UCSD-AML1 (cell line): ENCODE results near the gene TERT.

Experiments used
- DNase-seq: peaks from one replicate; lab custom pipeline; 2025; ENCODE audit not compliant: unreplicated experiment; lab: John Stamatoyannopoulos, UW

TERT gene

DNA sequence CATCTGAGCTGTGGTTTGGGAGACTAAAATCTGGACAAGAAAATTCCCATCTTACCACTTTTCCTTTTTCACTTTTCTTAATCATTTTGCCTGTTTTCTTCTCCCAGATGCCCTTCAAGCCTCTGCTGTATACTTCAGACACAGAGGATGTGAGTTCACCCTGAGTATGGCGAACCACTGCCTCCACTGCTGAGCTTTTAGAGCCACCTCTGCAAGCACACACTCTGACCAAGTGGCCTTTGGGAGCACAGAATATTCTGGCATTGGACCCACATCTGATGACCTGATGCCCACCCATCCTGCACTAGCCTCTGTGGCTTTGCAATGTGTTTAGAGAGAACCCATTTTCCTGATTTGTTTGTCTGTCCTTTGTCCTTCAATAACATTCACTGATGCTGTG, 32.5 kb downstream of the TERT start:
- DNase-seq: no peak

DNA sequence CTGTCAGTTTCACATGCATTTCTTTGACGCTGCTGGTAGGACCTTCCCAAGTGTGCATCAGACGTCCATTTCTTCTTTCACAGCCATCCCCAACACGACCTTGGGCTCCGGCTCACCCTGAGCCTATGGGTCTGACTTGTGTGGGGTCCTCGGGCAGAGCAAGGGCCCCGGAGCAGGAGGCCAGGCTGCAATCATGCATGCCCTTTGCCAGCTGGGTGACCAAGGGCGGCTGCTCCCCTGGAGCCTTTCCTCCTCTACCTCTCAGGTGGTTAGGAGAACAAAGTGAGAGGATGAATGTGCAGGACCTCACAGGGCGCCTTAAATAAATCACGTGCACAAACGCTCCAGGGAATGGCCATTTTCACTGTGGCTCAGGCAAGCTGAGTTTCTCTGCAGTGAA, 33.2 kb downstream of the TERT start:
- DNase-seq: no peak

DNA sequence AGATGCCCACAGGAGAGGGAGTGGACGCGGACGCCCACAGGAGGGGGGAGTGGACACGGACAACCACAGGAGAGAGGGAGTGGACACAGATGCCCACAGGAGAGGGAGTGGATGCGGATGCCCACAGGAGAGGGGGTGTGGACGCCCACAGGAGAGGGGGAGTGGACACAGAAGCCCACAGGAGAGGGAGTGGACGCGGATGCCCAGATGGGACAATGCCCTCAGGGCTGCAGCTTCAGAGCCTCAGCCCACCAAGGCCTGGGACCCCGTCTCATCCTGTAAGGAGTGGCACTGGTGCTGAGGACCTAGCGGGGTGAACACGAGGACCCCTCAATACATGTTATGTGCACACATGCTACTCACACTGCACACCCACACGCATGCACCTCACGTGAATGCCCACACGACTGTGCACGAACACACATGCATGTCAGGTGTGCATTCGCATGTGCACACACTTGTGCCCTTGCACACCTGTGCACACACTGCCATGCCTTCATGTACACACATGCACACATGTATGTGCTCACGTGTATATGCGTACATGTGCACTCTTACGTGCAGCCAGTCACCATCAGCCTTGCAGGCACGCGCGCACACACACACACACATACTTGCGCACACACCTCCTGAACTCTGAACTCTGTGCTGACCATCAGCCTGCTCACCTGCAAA, 34.9 kb downstream of the TERT start:
- DNase-seq: no peak

DNA sequence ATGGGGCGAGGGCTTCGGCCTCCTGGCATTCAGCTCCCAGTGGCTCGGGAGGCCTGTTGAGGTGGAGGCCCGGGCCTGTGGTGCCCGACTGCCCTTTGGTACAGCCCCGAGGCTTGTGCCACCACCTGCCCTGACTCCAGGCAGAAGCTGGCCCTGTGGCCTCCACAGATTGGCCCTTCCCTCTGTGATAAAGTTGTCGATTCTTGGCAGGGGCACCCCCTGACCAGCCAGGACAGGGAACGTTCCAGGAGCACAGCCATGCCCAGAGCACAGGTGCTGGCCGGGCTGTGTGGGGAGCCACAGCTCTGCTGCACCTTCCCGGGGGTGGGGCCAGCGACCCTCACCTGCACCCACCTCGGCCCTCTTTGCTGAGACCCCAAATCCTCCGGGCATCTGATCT, 37.0 kb downstream of the TERT start:
- no peak for DNase-seq

DNA sequence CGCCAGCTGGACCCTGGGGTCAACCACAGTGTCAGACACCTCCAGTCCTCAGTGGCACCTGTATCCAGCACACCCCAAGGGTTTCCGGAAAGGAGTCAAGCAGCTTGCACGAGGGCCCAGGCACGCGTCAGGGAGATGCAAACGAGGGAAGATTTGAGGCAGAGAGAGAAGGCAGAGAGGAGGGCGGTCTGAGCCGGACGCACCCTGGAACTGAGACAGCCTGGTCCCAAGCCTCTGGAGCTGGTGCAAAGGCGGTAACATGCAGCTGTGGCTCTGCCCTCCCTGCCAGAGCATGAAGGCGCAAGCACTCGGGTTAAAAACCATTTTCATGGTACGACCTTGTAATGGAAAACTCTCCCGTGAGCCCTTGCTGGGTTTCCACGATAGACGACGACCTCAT, 37.5 kb downstream of the TERT start:
- DNase-seq: no peak

DNA sequence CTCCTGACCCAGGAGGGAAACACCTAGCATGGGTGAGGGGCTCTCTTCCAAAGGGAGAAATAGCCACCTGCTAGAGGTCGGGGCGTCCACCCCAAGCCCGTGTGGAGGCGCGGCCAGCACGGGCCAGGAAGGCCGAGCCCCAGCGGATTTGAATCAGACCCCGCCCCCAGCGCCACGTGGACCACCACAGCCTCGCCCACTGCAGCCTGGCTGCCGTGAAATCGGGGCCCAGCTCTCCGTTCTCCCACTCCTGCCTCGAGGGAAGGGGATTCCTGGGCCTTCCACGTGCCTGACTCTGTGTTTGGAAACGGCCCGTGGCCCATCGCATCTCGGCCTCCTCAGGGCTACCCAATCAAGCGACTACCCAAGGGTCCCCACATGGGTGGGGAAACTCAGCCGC, 38.1 kb downstream of the TERT start:
- no peak for DNase-seq

DNA sequence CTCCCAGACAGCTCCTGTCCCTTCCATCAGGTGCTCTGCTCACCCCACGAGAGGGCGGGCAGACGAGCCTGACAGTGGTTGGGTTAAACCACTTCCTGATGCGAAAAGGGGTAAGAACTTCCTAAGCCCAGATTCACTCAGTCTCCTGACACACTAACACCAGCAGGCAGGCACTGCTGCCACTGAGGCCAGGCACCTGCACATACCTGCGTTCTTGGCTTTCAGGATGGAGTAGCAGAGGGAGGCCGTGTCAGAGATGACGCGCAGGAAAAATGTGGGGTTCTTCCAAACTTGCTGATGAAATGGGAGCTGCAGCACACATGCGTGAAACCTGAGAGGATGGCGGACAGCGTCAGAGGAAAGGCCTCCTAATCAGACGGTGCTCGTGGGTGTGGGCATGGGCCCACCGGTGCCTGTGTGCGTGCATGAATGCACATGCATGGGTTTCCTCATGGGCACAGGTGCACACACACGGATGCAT, 39.7 kb downstream of the TERT start:
- no peak for DNase-seq

DNA sequence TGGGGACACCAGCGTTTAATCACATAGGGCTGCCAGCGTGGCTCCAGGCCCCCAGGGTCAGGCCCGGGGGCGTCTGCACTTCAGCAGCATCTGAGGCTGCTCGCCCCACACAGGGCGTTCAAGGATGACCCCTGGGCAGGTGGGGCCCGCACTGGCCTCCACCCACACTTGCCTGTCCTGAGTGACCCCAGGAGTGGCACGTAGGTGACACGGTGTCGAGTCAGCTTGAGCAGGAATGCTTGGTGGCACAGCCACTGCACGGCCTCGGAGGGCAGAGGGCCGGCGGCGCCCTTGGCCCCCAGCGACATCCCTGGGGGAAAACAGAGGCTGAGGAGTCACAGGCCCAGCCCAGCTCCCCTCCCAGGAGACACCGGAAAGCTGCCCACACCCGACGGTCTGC, 40.7 kb downstream of the TERT start:
- DNase-seq: no peak

DNA sequence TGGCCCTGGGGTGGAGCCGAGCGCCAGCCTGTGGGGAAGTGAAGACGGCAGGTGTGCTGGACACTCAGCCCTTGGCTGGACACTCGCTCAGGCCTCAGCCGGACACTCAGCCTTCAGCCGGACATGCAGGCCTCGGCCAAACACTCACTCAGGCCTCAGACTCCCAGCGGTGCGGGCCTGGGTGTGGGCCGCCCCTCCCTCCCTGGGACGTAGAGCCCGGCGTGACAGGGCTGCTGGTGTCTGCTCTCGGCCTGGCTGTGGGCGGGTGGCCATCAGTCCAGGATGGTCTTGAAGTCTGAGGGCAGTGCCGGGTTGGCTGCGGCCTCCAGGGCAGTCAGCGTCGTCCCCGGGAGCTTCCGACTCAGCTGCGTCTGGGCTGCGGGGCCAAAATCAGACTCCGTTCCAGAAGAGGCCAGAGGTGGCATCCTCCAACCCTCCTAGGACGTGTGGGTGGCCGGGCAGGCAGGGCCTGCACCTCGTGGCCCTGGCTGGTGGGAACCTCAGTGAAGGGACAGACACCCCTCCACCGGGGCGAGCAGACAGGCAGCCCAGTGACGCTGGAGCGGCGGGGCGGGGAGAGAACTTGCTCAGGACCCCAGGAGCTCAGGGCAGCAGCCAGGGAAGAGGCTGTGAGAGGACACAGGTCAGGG, 41.3 kb downstream of the TERT start:
- no peak for DNase-seq

DNA sequence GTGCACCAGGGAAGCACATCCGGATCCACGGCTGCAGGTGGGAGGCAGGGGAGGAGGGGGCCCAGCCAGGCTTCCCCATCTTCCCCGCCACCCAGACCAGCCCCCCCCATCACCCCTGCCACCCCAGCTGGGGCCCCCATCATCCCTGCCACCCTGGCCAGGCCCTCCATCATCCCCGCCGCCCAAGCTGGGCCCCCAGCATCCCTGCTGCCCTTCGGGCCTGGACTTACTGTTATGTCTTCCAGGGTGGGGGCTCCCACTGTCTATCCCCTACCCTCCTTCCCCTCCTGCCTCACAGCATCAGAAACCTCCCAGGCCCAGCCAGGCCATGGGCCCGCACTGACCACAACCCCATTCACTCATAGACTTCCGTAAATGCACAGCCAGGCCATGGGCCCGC, 42.2 kb downstream of the TERT start:
- no peak for DNase-seq

DNA sequence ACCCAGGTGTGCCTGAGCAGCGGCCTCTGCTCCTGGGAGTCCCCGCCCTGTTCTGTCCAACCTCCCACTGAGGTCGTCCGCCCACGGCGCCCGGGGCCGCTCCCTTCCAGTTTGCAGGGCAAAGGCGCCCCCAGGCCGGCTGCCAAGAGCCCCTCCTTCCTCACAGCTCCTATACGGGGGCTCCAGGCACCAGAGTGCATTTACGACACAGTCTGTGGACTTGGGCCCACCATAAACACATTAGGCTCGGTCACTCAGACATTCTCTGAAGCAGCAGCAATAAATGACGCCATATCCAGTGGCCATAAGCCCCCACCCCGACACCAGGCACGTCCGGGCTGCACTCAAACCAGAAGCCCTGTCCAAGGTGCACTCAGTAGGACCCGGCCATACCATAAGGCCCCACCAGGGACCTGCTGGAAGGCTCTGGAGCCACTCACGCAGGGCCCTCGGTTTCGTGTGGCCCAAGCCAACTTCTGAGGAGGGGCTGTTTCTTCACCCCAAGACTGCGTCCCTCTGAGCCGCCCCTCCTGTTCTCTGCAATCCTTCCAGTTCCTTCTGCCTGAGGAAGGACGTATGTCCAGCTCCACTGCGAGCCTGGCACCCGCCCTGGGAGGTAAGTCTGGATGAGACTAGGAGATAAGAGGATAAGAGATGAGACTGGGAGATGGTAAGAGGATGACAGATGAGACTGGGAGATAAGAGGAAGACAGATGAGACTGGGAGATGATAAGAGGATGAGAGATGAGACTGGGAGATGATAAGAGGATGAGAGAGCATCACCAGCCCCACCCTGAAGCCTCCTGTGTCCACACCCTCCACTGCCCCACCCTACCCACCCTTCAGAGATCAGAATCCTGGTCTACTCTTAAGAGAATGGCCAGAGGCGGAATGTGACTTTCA, 42.9 kb downstream of the TERT start:
- no peak for DNase-seq

DNA sequence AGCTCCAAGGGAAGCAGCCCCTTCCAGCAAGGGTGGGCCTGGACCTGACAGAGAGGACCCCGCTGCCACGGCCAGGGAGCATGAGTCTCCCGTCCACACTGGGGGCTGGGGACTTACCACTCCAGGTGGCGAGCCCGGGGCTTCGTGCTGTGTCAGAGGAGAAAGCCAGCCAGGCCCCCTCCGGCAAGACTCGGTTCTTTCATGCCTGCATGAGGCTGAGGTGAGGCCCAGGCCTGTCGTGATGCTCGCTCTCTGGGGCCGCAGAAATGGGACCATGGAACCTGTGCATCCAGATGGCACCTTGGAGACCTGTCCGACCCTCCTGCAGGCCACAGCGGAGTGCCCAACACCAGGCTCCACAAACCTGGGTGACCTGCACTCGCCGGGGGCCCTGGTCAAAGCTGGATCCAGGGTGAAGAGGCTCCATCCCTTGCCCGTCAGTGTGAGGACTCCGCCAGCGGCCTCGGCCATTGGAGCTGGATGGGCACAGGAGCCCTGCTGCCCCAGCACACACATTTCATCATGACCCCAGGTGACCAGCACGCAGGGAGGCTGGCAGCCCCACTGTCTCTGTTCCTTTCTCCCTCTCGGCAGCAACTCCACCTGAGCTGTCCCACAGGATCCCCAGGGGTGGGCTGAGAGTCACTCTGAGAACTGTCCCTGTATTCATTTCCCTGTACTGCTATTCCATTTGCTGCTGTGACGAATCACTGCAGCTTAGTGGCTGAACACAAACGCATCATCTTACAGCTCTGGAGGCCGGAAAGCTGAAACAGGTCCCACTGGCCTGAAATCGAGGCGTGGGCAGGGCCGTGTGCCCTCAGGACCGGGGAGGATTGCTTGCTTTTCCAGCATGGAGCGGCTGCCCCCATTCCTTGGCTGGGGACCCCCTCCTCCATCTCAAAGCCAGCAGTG, 45.2 kb downstream of the TERT start:
- DNase-seq: no peak

DNA sequence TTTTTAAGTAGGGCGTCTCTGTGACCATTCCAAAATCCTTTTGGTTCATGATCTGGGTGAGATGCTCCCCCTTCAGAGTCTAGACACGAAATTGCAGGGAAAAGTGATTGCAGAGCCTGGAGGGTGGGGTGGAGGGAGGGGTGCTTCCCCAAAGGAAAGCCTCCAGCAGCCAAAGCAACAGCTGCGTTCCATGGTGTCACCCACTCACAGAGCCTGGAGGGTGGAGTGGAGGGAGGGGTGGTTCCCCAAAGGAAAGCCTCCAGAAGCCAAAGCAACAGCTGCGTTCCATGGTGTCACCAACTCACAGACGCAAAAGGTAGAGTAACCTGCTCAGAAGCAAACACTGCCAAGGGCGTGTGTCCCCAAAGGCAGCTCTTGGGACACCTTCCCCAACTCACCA, 47.1 kb downstream of the TERT start:
- DNase-seq: no peak

DNA sequence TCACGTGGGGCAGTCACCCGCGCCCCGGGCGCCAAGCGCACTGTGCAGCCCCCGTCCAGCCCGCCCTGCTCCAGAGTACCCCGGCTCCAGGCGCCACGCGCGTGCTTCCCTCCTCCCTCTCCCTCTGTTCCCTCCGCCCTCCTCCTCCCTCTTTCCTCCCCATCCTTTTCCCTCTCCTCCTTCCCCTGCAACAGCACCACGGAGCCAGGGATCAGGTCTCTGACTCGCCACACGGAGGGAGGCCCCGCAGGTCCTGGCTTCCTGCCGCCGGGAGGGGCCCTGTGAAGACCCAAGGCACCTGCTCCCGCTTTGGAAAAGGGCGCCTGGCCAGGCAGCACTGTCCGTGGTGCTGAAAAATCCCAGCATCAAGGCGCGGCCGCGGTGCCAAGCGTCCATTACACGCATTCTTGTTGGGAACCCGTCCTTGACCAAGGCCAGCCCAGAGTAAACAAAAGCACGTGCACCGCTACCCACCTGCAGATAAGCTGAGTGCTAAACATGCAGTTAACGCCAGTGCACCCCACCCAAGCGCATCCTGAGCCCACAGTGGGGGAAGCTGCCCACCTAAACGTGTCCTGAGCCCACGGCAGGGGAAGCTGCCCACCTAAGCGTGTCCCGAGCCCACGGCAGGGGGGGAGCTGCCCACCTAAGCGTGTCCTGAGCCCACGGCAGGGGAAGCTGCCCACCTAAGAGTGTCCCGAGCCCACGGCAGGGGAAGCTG, 48.0 kb downstream of the TERT start:
- DNase-seq: no peak

DNA sequence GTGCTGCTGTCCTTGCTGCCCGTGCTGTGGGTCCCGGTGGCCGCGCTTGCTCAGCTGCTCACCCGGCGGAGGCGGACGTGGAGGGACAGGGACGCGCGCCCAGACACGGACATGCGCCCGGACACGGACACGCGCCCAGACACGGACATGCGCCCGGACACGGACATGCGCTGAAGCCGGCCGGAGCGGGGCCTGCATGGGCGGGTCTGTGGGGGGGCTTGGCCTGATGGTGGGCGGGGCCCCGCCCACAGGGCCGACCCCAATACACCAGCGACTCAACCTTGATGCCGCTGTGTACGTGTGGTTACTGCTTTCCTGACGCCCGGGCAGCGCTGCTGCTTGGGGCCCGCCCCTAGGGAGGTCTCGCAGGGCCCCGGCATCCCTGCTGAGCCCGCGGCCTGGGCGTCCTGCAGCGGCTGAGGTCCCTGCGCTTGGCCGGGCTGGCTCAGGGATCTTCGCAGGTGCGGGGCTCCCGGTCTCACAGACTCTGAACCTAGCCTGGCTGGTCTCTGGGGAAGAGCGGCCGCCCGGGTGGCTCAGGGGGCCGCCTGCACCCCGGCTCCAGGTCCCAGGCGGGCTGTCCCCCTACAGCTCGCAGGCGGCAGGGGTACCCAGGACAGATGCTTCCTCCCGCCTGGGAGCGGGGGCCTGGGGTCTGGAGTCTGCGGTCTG, 48.8 kb downstream of the TERT start:
- DNase-seq: no peak

DNA sequence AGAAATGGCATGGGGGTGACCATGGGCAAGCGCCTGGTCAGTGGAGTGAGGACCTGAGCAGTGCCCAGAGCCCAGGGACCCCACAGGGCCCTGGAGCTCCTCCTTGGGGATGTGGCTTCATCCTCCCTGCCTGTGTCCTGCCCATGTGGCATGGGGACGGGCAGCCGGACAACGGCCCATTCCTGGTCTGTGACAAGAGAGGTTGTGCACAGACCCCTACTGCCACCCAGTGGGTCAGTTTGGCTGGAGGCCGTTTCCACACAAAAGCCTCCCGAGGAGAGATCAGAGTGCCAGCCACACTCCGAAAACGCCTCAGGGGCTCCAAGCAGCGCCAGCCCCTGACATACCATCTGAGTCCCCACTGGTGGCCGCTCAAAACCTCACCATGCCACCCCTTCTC, 49.9 kb downstream of the TERT start:
- no peak for DNase-seq

DNA sequence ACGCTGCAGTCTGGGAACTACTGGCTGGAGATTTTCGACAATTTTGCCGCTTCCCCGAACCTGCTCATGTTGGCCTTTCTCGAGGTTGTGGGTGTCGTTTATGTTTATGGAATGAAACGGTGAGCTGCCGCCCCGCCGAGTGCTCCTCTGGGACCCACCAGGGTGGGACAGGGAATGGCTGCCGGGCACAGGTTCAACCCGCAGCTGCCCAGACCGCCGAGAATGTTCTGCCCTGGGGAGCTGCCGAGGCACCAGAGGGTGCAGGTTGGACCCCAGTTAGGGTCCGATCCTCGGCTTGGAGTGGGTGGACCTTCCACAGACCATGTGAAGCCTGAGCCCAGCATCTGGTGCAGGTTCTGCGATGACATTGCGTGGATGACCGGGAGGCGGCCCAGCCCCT, 50.6 kb downstream of the TERT start:
- DNase-seq: no peak

DNA sequence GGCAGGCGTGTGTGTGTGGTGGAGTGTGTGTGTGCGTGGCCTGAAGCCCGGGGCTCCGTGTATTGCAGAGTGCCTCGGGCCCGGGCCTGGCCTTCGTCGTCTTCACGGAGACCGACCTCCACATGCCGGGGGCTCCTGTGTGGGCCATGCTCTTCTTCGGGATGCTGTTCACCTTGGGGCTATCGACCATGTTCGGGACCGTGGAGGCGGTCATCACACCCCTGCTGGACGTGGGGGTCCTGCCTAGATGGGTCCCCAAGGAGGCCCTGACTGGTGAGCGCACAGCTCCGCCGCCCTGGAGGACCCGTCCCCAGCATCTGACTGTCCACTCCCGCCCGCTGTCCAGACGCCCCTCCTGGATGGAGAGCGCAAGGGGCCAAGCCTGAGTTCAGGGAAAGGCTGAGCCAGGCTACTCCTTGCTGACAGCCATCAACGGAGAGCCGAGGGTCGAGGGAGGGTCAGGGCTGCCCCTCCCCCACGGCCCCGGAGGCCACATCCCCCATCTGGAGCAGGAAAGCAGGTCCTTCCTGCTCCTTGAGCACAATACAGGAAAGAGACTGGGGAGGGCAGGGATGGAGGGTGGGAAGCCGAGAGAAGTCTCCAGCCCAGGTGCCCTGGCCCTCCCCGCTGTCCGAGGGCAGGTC, 51.3 kb downstream of the TERT start:
- no peak for DNase-seq
